ENCODE results near the gene LDLRAD4.

- TF ChIP-seq POLR2AphosphoS5 (IDR thresholded peaks at IDR 0.05) = no peak
- no peak for TF ChIP-seq CTCF (IDR thresholded peaks at IDR 0.05)
- no peak for TF ChIP-seq POLR2A (IDR thresholded peaks at IDR 0.05)
- no peak for TF ChIP-seq EP300 (IDR thresholded peaks at IDR 0.05)
Measured at GRCh38 chr18:13620206-13620672, 401.7 kb downstream of the LDLRAD4 start.

All from stomach (tissue), 4 donors.